ENCODE measurements around the gene SLC30A5. TPM values are rescaled to one million over a fixed set of nuclear protein-coding genes. Genes with fewer than 3 reads are reported as not detected.

SLC30A5 gene
- polyA plus RNA-seq, 5 donors, result 72.1 to 88.7 (median 80.2) TPM

GRCh38 chr5:69160651-69161050, 66.8 kb downstream of the SLC30A5 start:
- no peak for DNase-seq

GRCh38 chr5:69166686-69167492, 73.1 kb downstream of the SLC30A5 start, which contains the start of gene CCNB1:
CCNB1 (plus strand) TSS chr5:69167150; CDS start chr5:69167263, 113 bp downstream.
- peak; percentile 94 to 96 for DNase-seq

GRCh38 chr5:69167493-69167855, 73.7 kb downstream of the SLC30A5 start:
- DNase-seq, result no peak

GRCh38 chr5:69167929-69168328, 74.1 kb downstream of the SLC30A5 start:
- DNase-seq, result no peak

DNA sequence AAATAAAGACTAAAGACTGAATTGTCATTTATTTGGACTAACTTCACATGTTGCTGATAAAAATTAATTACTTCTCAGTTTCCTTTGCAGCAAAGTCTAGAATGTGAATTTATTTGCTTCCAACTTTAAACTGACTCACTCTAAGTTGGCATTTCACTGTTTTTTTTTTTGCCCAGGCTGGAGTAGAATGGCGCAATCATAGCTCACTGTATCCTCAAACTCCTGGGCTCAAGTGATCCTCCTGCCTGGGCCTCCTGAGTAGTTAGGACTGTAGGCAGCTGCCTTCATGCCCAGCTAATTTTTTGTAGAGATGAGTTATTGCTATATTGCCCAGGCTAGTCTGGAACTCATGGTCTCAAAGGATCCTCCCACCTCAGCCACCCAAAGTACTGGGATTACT, 76.7 kb downstream of the SLC30A5 start:
- DNase-seq, result no peak

DNA sequence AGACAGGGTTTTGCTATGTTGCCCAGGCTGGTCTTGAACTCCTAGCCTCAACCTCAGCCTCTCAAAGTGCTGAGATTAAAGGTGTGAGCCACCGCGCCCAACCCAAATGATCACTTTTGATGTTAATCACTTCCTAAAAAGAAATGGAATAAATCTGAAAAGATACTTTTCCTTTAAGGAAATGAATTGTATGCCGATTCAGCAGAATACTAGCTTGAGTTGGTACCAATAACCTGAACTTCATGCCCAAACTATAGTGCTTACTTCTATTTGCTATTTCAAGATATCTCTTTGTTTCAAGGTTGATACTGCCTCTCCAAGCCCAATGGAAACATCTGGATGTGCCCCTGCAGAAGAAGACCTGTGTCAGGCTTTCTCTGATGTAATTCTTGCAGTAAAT, 77.2 kb downstream of the SLC30A5 start:
- DNase-seq, result no peak

Other genes with a start within 250 kb of the SLC30A5 start
- 100 to 1,000 TPM in 2 of 5 donors, 10 to 100 TPM in 3; 61.8 to 168 (median 86.5) TPM for gene CCNB1, start 73.1 kb downstream of the SLC30A5 start, polyA plus RNA-seq (ENCODE audit: insufficient read depth in 1 of 5, insufficient read length in 5 of 5, low replicate concordance in 1 of 5)
- gene CENPH, start 95.6 kb downstream of the SLC30A5 start, polyA plus RNA-seq (ENCODE audit: insufficient read depth in 1 of 5, insufficient read length in 5 of 5, low replicate concordance in 1 of 5), result 10 to 100 TPM; 16.0 to 38.4 (median 26.1) TPM
- gene CDK7, start 140.9 kb downstream of the SLC30A5 start, polyA plus RNA-seq (ENCODE audit: insufficient read depth in 1 of 5, insufficient read length in 5 of 5, low replicate concordance in 1 of 5), result 10 to 100 TPM; 33.3 to 39.8 (median 35.5) TPM
- 10 to 100 TPM in 4 of 5 donors, 1 to 10 TPM in 1; 10.0 to 13.9 (median 12.3) TPM for gene CCDC125, start 238.8 kb downstream of the SLC30A5 start, polyA plus RNA-seq (ENCODE audit: insufficient read depth in 1 of 5, insufficient read length in 5 of 5, low replicate concordance in 1 of 5)

Measured in right lung (tissue), 5 donors.